HEK293T (cell line): ENCODE data around the gene RD3L.

Experiments
- BHLHE40 ChIP-seq: fragments of 450-650 bp; IDR thresholded peaks from 2 replicates; pipeline ENCODE4 v1.6.1; 2016; ENCODE audit warnings: mild to moderate bottlenecking, moderate library complexity, borderline replicate concordance
- CTBP1 ChIP-seq: fragments of 450-650 bp; IDR thresholded peaks from 2 replicates; pipeline ENCODE4 v1.6.1; 2016; ENCODE audit warnings: borderline replicate concordance
- ELF4 ChIP-seq: fragments of 450-650 bp; IDR thresholded peaks from 2 replicates; pipeline ENCODE4 v1.6.1; 2017; ENCODE audit warnings: antibody characterized with exemption
- FOXK2 ChIP-seq: fragments of 450-650 bp; IDR thresholded peaks from 2 replicates; pipeline ENCODE4 v1.6.1; 2016; ENCODE audit warnings: mild to moderate bottlenecking
- FOXM1 ChIP-seq: fragments of 450-650 bp; IDR thresholded peaks from 2 replicates; pipeline ENCODE4 v1.6.1; 2017; ENCODE audit warnings: mild to moderate bottlenecking, borderline replicate concordance
- NFRKB ChIP-seq: fragments of 450-650 bp; IDR thresholded peaks from 2 replicates; pipeline ENCODE4 v1.6.1; 2016; ENCODE audit warnings: mild to moderate bottlenecking, moderate library complexity
- SP1 ChIP-seq: fragments of 450-650 bp; IDR thresholded peaks from 2 replicates; pipeline ENCODE4 v1.6.1; 2017
- SUZ12 ChIP-seq: fragments of 450-650 bp; IDR thresholded peaks from 2 replicates; pipeline ENCODE4 v1.6.1; 2016; ENCODE audit warnings: mild to moderate bottlenecking
- TARDBP ChIP-seq: fragments of 450-650 bp; IDR thresholded peaks from 2 replicates; pipeline ENCODE4 v1.6.1; 2016
- ZNF384 ChIP-seq: fragments of 450-650 bp; IDR thresholded peaks from 2 replicates; pipeline ENCODE4 v1.6.1; 2016

GRCh38 chr14:103909531-103910261, 32.6 kb downstream of the RD3L start:
- TF ChIP-seq SP1 (no peak), FOXK2 (no peak), BHLHE40 (no peak), ZNF384 (no peak), TARDBP (no peak), NFRKB (no peak), FOXM1 (no peak), ELF4 (no peak), SUZ12 (no peak), CTBP1 (no peak)
